Lower leg skin (tissue), 4 donors: ENCODE results near the gene NREP. TPM values are rescaled to one million over a fixed set of nuclear protein-coding genes. Genes with fewer than 3 reads are reported as not detected.

ENCODE experiments used
- DNase-seq, 2 donors: peaks; one replicate each; pipeline ENCODE4 v3.0.0-alpha.2; 2019; ENCODE audit warnings: low spot score in 2 of 2
- H3K4me3 ChIP-seq: fragments of 200-600 bp; sonication (generic); 2 replicates; pipeline ENCODE4 v1.5.1; 2017; ENCODE audit warnings: mild to moderate bottlenecking, low read depth; ENCODE audit not compliant: poor library complexity, severe bottlenecking
- POLR2A ChIP-seq, 2 donors: fragments of 450-650 bp; IDR thresholded peaks; one replicate each; pipeline ENCODE4 v1.6.1; 2016 to 2017; ENCODE audit warnings: antibody characterized with exemption in 2 of 2, mild to moderate bottlenecking in 1 of 2, moderate library complexity in 1 of 2
- WGBS, 2 donors: methylation state at CpG; one replicate each; pipeline ENCODE4 v1.1.5; 2018; 5-methylcytosine and 5-hydroxymethylcytosine counted together
- intact Hi-C: fragments of 100-400 bp; cut with DNase I; formaldehyde crosslinking; loops from one replicate; pipeline ENCODE4 v1.15.0; 2023; ENCODE audit warnings: low total_unique reads
- total RNA-seq, 4 donors: library from RNA; depleted of rRNA; stranded (reverse); fragments of >200 nt; gene quantifications; one replicate each; pipeline ENCODE4 v1.1.0, GENCODE V29; 2016
- TF ChIP-seq, protein P1 (sequence below), 3 donors: fragments of 450-650 bp; IDR thresholded peaks; one replicate each; pipeline ENCODE4 v1.5.1; 2016; ENCODE audit warnings: antibody characterized with exemption in 3 of 3, mild to moderate bottlenecking in 3 of 3, moderate library complexity in 2 of 3

NREP gene
- total RNA-seq, 4 donors from 2014 or later = 2.2 to 7.3 (median 2.4) TPM

- intact Hi-C loops = no loop called here
- 59 to 64% methylated on average over 4 of the region's 4 CpGs for WGBS, 2 donors
Measured at GRCh38 chr5:111792471-111793058, 35.6 kb upstream of the NREP start.

DNA sequence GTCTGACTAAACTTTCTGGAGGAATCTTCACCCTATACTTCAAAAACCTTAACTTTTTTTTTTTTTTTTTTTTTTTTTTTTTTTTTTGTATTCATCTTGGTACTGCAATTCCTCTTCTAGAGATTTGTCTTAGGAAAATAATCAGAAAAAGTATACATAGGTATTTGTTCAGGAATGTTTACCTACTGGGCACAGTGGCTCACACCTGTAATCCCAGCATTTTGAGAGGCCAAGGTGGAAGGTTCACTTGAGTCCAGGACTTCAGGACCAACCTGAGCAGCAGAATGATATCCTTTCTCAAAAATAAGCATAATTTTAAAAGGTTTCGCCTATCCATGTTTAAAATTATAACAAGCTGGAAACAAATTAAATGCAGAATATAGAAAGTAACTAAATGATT is 33.3 kb upstream of the NREP start:
- intact Hi-C loops = no loop called here
- WGBS, 2 donors = 88 to 94% methylated on average over 1 of the region's 1 CpG

More at GRCh38 chr5:111792471-111793058, 35.6 kb upstream of the NREP start:
- DNase-seq = no peak
- H3K4me3 ChIP-seq = no peak overlapping the region
- TF ChIP-seq, protein P1, sequence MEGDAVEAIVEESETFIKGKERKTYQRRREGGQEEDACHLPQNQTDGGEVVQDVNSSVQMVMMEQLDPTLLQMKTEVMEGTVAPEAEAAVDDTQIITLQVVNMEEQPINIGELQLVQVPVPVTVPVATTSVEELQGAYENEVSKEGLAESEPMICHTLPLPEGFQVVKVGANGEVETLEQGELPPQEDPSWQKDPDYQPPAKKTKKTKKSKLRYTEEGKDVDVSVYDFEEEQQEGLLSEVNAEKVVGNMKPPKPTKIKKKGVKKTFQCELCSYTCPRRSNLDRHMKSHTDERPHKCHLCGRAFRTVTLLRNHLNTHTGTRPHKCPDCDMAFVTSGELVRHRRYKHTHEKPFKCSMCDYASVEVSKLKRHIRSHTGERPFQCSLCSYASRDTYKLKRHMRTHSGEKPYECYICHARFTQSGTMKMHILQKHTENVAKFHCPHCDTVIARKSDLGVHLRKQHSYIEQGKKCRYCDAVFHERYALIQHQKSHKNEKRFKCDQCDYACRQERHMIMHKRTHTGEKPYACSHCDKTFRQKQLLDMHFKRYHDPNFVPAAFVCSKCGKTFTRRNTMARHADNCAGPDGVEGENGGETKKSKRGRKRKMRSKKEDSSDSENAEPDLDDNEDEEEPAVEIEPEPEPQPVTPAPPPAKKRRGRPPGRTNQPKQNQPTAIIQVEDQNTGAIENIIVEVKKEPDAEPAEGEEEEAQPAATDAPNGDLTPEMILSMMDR (IDR thresholded peaks at IDR 0.05) = no peak
- no peak for TF ChIP-seq POLR2A (IDR thresholded peaks at IDR 0.05)

GRCh38 chr5:111787006-111787405 is 30.0 kb upstream of the NREP start:
- intact Hi-C loops = no loop called here
- DNase-seq = no peak
- no peak for TF ChIP-seq POLR2A (IDR thresholded peaks at IDR 0.05)
- no peak overlapping the region for H3K4me3 ChIP-seq

More for the DNA sequence above, 33.3 kb upstream of the NREP start:
- no peak for DNase-seq
- TF ChIP-seq, protein P1 (IDR thresholded peaks at IDR 0.05) = no peak
- TF ChIP-seq POLR2A (IDR thresholded peaks at IDR 0.05) = no peak
- no peak overlapping the region for H3K4me3 ChIP-seq

GRCh38 chr5:111784491-111785181 is 27.6 kb upstream of the NREP start:
- TF ChIP-seq POLR2A (IDR thresholded peaks at IDR 0.05) = no peak
- TF ChIP-seq, protein P1 (IDR thresholded peaks at IDR 0.05) = no peak
- intact Hi-C loops = no loop called here
- no peak for DNase-seq
- 80 to 93% methylated on average over 3 of the region's 3 CpGs for WGBS, 2 donors
- H3K4me3 ChIP-seq = no peak overlapping the region

GRCh38 chr5:111783537-111783936 is 26.5 kb upstream of the NREP start:
- no peak for DNase-seq
- 59 to 60% methylated on average over 3 of the region's 3 CpGs for WGBS, 2 donors
- TF ChIP-seq, protein P1 (IDR thresholded peaks at IDR 0.05) = no peak
- TF ChIP-seq POLR2A (IDR thresholded peaks at IDR 0.05) = no peak
- intact Hi-C loops = no loop called here
- H3K4me3 ChIP-seq = no peak overlapping the region

GRCh38 chr5:111782216-111782615 is 25.2 kb upstream of the NREP start:
- DNase-seq = no peak
- 66 to 77% methylated on average over 2 of the region's 2 CpGs for WGBS, 2 donors
- intact Hi-C loops = no loop called here
- TF ChIP-seq, protein P1 (IDR thresholded peaks at IDR 0.05) = no peak
- TF ChIP-seq POLR2A (IDR thresholded peaks at IDR 0.05) = no peak
- H3K4me3 ChIP-seq = no peak overlapping the region
